ENCODE measurements around the gene PEG3.

The PEG3 gene

GRCh38 chr19:56838909-56839651 is 1.4 kb downstream of the PEG3 start:
- DNase-seq = no peak

DNA sequence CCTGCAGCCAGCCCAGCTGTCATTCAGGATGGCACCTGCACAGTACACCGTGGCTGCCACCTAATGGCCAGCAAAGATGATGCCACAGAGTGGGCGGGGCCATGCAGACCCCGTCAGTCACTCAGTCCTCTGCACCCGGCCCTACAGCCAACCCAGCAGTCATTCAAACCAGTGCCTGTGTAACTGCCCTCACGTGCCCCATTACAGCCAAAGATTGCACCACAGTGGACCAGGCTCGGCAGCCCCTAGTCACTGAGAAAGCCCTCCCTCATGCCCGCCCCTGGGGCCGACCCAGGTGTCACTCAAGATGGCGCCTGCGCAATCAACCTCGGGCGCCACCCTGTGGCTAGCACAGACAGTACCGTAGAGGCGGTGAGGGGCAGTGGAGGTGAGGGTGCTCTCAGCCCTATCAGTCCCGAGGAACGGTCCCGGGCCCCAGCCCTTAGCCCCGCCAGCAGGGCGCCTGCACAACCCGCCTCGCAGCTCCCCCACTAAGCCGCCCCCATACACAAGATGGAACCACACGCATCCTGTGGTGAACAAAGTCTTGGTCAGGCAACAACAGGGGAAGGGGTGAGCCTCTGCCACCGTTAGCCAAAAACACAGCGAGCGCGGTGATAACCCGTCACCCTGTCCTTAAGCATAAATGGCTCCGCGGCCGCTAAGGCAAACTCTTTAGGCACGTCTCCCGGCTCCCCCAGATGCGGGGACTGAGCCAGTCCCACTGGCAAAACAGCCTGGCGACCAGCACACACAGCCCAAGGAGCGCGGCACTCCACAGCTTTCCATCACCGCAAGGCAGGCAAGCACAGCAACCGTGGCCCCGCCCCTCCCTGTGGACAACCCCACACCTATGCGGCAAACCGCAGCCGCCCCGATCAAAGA is 2.3 kb downstream of the PEG3 start:
- no peak for DNase-seq

DNA sequence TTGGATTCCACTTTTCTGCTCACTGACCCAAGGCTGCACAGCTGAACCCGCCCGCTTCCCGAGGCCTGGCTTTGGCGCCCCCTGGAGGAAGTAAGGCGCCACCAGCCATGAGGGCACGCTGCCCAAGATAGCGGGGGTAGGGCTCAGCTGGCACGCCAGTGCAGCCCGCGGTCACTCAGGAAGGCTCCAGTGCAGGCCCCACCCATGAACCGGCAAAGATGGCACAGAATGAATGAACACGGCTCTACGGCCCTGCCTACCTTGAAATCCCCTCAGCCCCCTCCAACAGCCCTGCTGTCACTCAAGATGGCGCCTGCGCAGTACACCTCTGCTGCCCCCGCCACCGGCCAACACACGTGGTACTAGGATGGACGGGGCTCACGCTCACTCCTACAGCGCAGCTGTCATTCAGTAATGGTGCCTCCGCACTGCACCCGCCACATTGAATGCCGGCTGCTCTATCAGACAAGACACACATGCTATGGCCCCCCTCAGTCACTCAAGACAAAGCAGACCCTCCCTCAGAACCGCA is 3.0 kb downstream of the PEG3 start:
- no peak for DNase-seq

GRCh38 chr19:56837004-56837403 is 3.5 kb downstream of the PEG3 start:
- no peak for DNase-seq

DNA sequence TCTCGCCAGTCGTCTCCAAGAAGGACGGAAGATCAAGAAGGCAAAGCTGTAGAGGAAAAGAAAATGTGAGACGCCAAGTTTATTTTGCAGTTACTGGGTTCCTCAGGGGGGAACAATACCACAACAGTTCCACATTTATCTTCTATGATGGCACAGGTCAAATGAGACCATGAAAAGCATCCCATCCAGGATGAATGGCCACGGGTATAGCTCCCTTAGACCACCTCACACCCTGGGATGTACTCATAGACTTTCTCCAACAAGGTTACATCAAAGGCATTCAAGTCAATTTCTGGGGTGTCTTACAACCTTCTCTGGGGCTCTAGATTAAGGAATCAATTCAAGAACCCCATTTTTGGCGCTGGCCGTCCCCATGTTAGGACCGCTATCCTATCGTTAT is 4.5 kb downstream of the PEG3 start:
- no peak for DNase-seq

GRCh38 chr19:56835401-56835800 is 5.1 kb downstream of the PEG3 start:
- no peak for DNase-seq

- no peak for DNase-seq
Observed at GRCh38 chr19:56834564-56835375, 5.8 kb downstream of the PEG3 start.

GRCh38 chr19:56832352-56832928 is 8.1 kb downstream of the PEG3 start:
- no peak for DNase-seq

GRCh38 chr19:56831255-56831654 is 9.3 kb downstream of the PEG3 start:
- DNase-seq = no peak

DNA sequence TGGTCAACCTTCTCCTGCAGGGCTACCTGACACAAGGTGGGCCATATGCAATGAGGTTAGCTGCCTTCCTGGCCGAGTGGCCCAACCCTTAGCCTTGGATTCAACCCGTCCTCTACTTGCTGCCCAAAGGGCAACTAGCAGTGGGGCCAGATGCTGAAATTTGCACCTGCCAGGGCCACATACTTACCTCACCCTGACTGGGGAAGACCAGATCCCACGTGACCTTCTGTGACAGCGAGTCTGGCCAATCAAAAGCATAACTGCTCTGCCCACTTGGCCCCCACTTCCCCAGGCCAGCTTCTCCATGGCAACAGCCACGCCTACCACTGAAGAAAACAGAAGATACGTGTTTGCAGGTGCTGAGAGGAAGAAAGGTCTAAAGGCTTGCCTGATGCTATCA is 10.9 kb downstream of the PEG3 start:
- no peak for DNase-seq

DNA sequence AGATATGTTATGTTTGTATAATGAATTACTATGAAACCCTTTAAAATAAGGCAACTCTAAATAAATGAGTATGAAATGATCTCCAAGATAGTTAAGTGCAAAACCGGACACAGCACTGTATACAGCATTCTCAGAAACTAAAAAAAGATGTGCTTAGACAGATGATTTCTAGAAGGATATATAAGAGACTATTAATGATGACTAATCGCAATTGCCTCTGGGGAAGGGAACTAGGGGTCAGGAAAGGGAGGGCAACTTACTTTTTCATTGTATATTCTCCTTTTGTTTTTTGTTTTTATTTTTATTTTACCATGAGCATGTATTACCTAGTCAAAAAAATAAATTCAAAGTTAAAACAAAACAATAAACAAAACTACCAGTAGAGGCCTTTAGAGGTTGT is 12.8 kb downstream of the PEG3 start:
- no peak for DNase-seq

- DNase-seq = no peak
Observed at GRCh38 chr19:56823956-56824355, 16.6 kb downstream of the PEG3 start.

- no peak for DNase-seq
Observed at GRCh38 chr19:56823417-56823816, 17.1 kb downstream of the PEG3 start.

GRCh38 chr19:56822755-56823154 is 17.8 kb downstream of the PEG3 start:
- DNase-seq = no peak

DNA sequence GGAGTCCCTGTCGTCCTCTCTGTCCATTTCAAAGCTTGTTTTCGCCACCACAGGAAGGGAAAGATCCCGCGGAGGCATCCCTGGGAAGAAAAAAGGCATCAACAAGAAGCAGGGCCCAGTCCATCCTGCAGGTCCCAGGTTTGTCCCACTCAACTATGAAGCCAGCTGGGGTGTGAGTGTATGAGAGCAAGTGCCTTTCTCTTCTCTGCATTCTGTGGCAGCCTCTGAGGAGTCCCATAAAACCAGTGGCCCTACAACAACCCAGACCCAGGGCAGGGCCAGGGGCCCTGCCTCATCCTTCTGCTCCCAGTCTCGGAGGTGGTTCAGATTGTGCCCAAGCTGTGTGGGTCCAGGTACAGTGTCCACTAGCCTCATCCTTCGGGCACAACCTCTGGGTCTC is 18.9 kb downstream of the PEG3 start:
- DNase-seq = no peak

GRCh38 chr19:56821209-56821608 is 19.3 kb downstream of the PEG3 start:
- no peak for DNase-seq

DNA sequence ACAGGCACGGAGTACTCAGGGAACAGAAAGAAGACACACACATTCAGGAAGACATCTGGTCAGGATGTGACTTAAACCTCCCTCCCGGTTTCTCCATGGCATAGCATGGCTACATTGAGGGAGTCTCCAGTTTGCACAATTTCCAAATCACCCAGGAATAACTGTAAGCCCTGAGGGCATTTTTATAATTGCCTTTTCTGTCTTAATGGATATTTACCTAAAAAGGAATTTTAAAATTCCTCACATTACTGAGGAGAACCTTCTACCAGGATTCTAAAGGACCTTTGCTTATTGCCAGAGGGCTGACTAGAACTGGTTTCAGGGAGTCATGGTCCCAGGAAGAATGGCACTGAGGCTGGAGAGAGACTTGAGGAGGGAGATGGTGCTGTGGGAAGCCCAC is 21.4 kb downstream of the PEG3 start:
- DNase-seq = no peak

DNA sequence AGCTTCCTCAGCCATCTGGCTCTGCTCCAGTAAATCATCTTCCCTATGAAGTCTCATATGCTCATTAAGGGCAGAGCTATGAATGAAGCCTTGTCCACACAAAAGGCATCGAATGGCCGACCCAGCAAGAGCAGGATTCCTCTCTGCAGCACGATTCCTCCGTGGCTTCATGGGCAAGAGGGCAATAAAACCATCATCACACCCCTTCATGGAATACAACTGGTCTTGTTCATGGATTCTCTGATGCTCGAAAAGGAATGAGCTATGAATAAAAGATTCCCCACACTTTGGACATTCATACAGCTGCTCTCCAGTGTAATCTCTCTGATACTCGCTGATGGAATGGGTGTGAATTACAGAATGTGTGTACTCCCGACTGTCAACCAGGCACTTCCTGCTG is 25.9 kb downstream of the PEG3 start:
- no peak for DNase-seq

DNA sequence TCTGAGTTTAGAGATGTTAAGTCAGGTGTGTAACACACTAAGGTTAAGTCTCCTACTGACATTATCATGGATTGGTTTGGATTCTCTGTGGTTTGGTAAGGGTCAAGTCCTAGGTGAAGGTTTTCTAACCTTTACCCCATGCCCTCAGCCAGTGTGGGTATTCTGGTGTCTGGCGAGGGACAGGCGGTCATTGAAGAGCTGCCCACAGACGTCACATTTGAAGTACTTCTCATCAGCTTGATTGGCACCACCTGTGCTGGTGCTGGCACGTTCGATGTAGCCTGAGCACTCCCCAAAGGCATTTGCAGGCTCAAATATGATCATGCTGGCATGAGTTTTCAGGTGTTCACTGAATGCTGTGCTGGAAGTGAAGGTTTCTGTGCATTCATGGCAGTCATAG is 27.0 kb downstream of the PEG3 start:
- DNase-seq = no peak

- no peak for DNase-seq
Observed at GRCh38 chr19:56811480-56811879, 29.0 kb downstream of the PEG3 start.

DNA sequence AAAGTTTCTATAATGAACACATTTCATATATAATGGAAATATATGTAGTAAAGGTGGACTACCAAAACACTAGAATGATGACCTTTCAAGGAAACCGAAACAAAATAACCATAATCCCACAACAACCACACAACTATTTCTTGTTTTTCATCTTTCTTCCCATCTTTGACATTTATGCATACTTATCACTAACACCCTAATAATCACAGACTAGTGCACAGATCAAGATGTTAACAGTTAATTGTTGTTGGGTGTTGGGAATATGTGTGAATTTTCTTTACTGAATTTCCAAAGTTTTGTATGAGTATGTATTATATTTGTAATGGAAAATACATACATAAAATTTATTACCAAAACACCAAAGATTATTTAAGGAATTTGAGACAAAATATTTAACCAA is 30.3 kb downstream of the PEG3 start:
- no peak for DNase-seq

GRCh38 chr19:56808717-56809392 is 31.7 kb downstream of the PEG3 start:
- no peak for DNase-seq
